GM12878 (cell line): ENCODE results near the gene PKD1. TPM values are rescaled to one million over a fixed set of nuclear protein-coding genes. Genes with fewer than 3 reads are reported as not detected.

ENCODE experiments used
- ATAC-seq: fragments of 200-7000 bp; cut with Tn5 transposase; 3 replicates; pipeline ENCODE4 v1.9.1; 2020; ENCODE audit warnings: mild to moderate bottlenecking, moderate library complexity
- BruUV-seq: library from RNA; stranded (reverse); fragments of 400-500 nt; replicated peaks from 2 replicates; lab custom pipeline; 2021; lab: Mats Ljungman, UMichigan
- CTCF ChIA-PET: fragments of 300-600 bp; sonication (Branson Sonifier 250); formaldehyde crosslinking; extraction: SDS; loops from one replicate; lab custom pipeline; 2021; ENCODE audit warnings: inconsistent platforms; lab: Yijun Ruan, JAX
- POLR2A ChIA-PET: fragments of 350-600 bp; formaldehyde crosslinking; extraction: SDS; loops from one replicate; lab custom pipeline; 2021; ENCODE audit warnings: inconsistent platforms; lab: Charles Lee
- RAD21 ChIA-PET: fragments of 300-600 bp; sonication (Branson Sonifier 250); formaldehyde crosslinking; loops from one replicate; lab custom pipeline; 2023; ENCODE audit warnings: antibody characterized with exemption; ENCODE audit not compliant: unreplicated experiment; lab: Charles Lee
- SMC1A ChIA-PET: fragments of 300-600 bp; sonication (Branson Sonifier 250); formaldehyde crosslinking; loops from one replicate; lab custom pipeline; 2023; ENCODE audit not compliant: unreplicated experiment, uncharacterized antibody; lab: Charles Lee
- DNase-seq: peaks from one replicate; pipeline ENCODE4 v3.0.0-alpha.2; 2011; ENCODE audit warnings: low read depth, low spot score
- FAIRE-seq: peaks from 3 replicates; lab custom pipeline; 2011; peaks lifted over from hg19 to GRCh38; lab: Jason Lieb, UNC
- H2AFZ ChIP-seq: 2 replicates; pipeline ENCODE4 v1.6.0; 2011; ENCODE audit warnings: low read depth, low read length, control low read depth; ENCODE audit not compliant: control insufficient read depth
- H3K27ac ChIP-seq: 2 replicates; pipeline ENCODE4 v1.5.1; 2011; ENCODE audit warnings: control low read depth; ENCODE audit not compliant: control insufficient read depth, insufficient read depth
- H3K27me3 ChIP-seq, 2 experiments: replicated peaks in 1 of 2; 2 replicates each; pipeline versions ENCODE4 v1.6.0 to v1.6.1; 2011; ENCODE audit warnings: low read length in 1 of 2; ENCODE audit not compliant: control insufficient read depth in 2 of 2, insufficient read depth in 2 of 2
- H3K36me3 ChIP-seq, 2 experiments: 2 replicates each; pipeline ENCODE4 v1.5.1; 2011; ENCODE audit warnings: low read length in 1 of 2; ENCODE audit not compliant: control insufficient read depth in 2 of 2, insufficient read depth in 2 of 2
- H3K4me1 ChIP-seq: 2 replicates; pipeline ENCODE4 v1.6.1; 2011; ENCODE audit warnings: mild to moderate bottlenecking, low read length, moderate library complexity, mixed read lengths; ENCODE audit not compliant: control insufficient read depth, insufficient read depth
- H3K4me2 ChIP-seq: 2 replicates; pipeline ENCODE4 v1.6.0; 2011; ENCODE audit warnings: control low read depth; ENCODE audit not compliant: control insufficient read depth, insufficient read depth
- H3K4me3 ChIP-seq: fragments of 200-600 bp; sonication (generic); 2 replicates; pipeline ENCODE4 v1.5.1; 2016
- H3K79me2 ChIP-seq: 2 replicates; pipeline ENCODE4 v1.6.0; 2011; ENCODE audit warnings: low read length; ENCODE audit not compliant: control insufficient read depth, insufficient read depth
- H3K9ac ChIP-seq: 2 replicates; pipeline ENCODE4 v1.8.0; 2011; ENCODE audit warnings: low read length, control low read depth, mixed read lengths; ENCODE audit not compliant: control insufficient read depth, insufficient read depth
- H3K9me3 ChIP-seq: replicated peaks from 3 replicates; pipeline ENCODE4 v1.5.1; 2011; ENCODE audit warnings: mild to moderate bottlenecking, low read length; ENCODE audit not compliant: control insufficient read depth, insufficient read depth
- H4K20me1 ChIP-seq: 2 replicates; pipeline ENCODE4 v1.6.0; 2011; ENCODE audit not compliant: control insufficient read depth, insufficient read depth
- CBX5 ChIP-seq: sonication (generic); IDR thresholded peaks from 2 replicates; pipeline ENCODE4 v1.6.1; 2016; ENCODE audit warnings: low read depth, moderate library complexity, mild to moderate bottlenecking, inconsistent platforms
- E2F4 ChIP-seq: IDR thresholded peaks from 2 replicates; pipeline ENCODE4 v1.6.1; 2012; ENCODE audit warnings: low read depth, low read length, improper control_type of control experiment
- FOS ChIP-seq: IDR thresholded peaks from 3 replicates; pipeline ENCODE4 v1.6.1; 2011; ENCODE audit warnings: borderline replicate concordance; ENCODE audit not compliant: insufficient read length; ENCODE audit errors: extremely low read depth
- MYB ChIP-seq: fragments of 150-350 bp; IDR thresholded peaks from 2 replicates; pipeline ENCODE4 v1.6.1; 2014; ENCODE audit warnings: mild to moderate bottlenecking, low read depth, low read length, borderline replicate concordance
- NFYB ChIP-seq: IDR thresholded peaks from 2 replicates; pipeline ENCODE4 v1.6.1; 2011; ENCODE audit warnings: low read depth, mild to moderate bottlenecking, low read length, improper control_type of control experiment, moderate library complexity; ENCODE audit not compliant: insufficient read depth
- NR2C1 ChIP-seq: fragments of 450-650 bp; IDR thresholded peaks from 2 replicates; pipeline ENCODE4 v1.6.1; 2017; ENCODE audit warnings: antibody characterized with exemption, mild to moderate bottlenecking, moderate library complexity
- PML ChIP-seq: IDR thresholded peaks from 2 replicates; pipeline ENCODE4 v1.6.1; 2012; ENCODE audit warnings: low read length, inconsistent platforms
- POLR2A ChIP-seq: IDR thresholded peaks from 2 replicates; pipeline ENCODE4 v1.6.1; 2011; ENCODE audit warnings: low read depth, mild to moderate bottlenecking, low read length
- SMARCA5 ChIP-seq: fragments of 450-650 bp; IDR thresholded peaks from 2 replicates; pipeline ENCODE4 v1.6.1; 2017; ENCODE audit warnings: mild to moderate bottlenecking
- USF2 ChIP-seq: IDR thresholded peaks from 2 replicates; pipeline ENCODE4 v1.6.1; 2011; ENCODE audit warnings: low read depth, low read length, improper control_type of control experiment, borderline replicate concordance
- ZBTB33 ChIP-seq: fragments of 450-650 bp; IDR thresholded peaks from 2 replicates; pipeline ENCODE4 v1.6.1; 2017; ENCODE audit warnings: mild to moderate bottlenecking
- WGBS: methylation state at CpG from one replicate; pipeline ENCODE4 v1.1.6; 2016; ENCODE audit warnings: low lambda C conversion rate; ENCODE audit not compliant: insufficient replicate concordance, insufficient coverage; ENCODE audit errors: missing lambda C conversion rate; 5-methylcytosine and 5-hydroxymethylcytosine counted together
- in situ Hi-C: fragments of 300-500 bp; cut with MboI; formaldehyde crosslinking; loops from 9 replicates; pipeline ENCODE4 v1.14.3; 2018; ENCODE audit warnings: mixed read lengths
- intact Hi-C: fragments of 100-400 bp; cut with micrococcal nuclease; formaldehyde crosslinking; loops from one replicate; pipeline ENCODE4 v1.14.2; 2022; ENCODE audit not compliant: unreplicated experiment
- polyA plus RNA-seq, 11 experiments: library from polyadenylated mRNA; depleted of rRNA in 4 of 11; unstranded in 6 of 11; stranded (reverse) in 5 of 11; fragments of >200 nt; fragmentation: Nextera tagmentation in 4 of 11; fragmentation: Illumina TruSeq in 1 of 11; extraction: Ambion mirVana in 4 of 11; extraction: Trizol in 1 of 11; gene quantifications; 1 replicate in 1 of 11; 2 replicates in 10 of 11; pipeline versions ENCODE4 v1.2.1 to v1.2.3, GENCODE V29; 2011 to 2016; ENCODE audit warnings: inconsistent platforms in 2 of 11, missing spikeins in 2 of 11, low read depth in 1 of 11
- total RNA-seq, 4 experiments: library from RNA; depleted of rRNA in 3 of 4; stranded (reverse); fragments of >200 nt in 3 of 4; fragmentation: Illumina TruSeq in 1 of 4; extraction: Trizol in 1 of 4; gene quantifications; 2 replicates each; pipeline versions ENCODE4 v1.2.1 to v1.2.3, GENCODE V29; 2013 to 2021
- TF ChIP-seq, protein P1 (sequence below): IDR thresholded peaks from 2 replicates; pipeline ENCODE4 v1.6.1; 2012; ENCODE audit warnings: mild to moderate bottlenecking, low read depth, low read length
- TF ChIP-seq, protein P2 (sequence below): IDR thresholded peaks from 2 replicates; pipeline ENCODE4 v1.6.1; 2011; ENCODE audit warnings: low read depth, mild to moderate bottlenecking, low read length, moderate library complexity, borderline replicate concordance; ENCODE audit errors: extremely low read depth
- TF ChIP-seq, protein P3 (sequence below): IDR thresholded peaks from 2 replicates; pipeline ENCODE4 v1.6.1; 2011; ENCODE audit warnings: borderline replicate concordance, low read depth, mild to moderate bottlenecking, moderate library complexity, mixed read lengths, low read length; ENCODE audit not compliant: insufficient read depth; ENCODE audit errors: extremely low read length

PKD1 gene
- total and polyA plus RNA-seq, 10 of the 15 experiments (the other 5 are each of a cell fraction or from before 2014, with no cell fraction given), result 0.11 to 62.0 (median 6.1) TPM

GRCh38 chr16:2040787-2041522 lies 94.7 kb downstream of the PKD1 start:
- ChIA-PET SMC1A (no interaction called here), POLR2A (no interaction called here), RAD21 (no interaction called here), CTCF (interaction anchor here (0.6 kb wide), 1 partner anchor 100 kb away, joined by 3 read pairs; no protein-coding TSS in a partner anchor)
- Histone ChIP-seq H3K79me2 (no peaks in the 10 kb centered on the region), H2AFZ (no peak overlapping the region), H3K4me2 (no peak overlapping the region), H3K27ac (no peak overlapping the region), H4K20me1 (no peaks in the 10 kb centered on the region), H3K9ac (no peak overlapping the region), H3K4me3 (no peak overlapping the region), H3K4me1 (peaks cover 18% of the 10 kb centered on the region), H3K9me3 (no peaks in the 10 kb centered on the region), H3K36me3 (peaks cover 0 to 1% of the 10 kb centered on the region in 2 experiments; a peak in 2 of 4 replicates), H3K27me3 (no peaks in the 10 kb centered on the region)
- in situ Hi-C loops, result no loop called here
- BruUV-seq, result no TSS peak
- ATAC-seq, result no peak
- no peak for FAIRE-seq
- no peak for DNase-seq
- 79% methylated on average over 19 of the region's 20 CpGs for WGBS
- intact Hi-C loops, result no loop called here
- TF ChIP-seq ZBTB33 (no peak), MYB (no peak), USF2 (no peak), PML (no peak), E2F4 (no peak), CBX5 (no peak), SMARCA5 (no peak), NFYB (no peak), FOS (no peak), POLR2A (no peak), NR2C1 (no peak)
- TF ChIP-seq, protein P1, sequence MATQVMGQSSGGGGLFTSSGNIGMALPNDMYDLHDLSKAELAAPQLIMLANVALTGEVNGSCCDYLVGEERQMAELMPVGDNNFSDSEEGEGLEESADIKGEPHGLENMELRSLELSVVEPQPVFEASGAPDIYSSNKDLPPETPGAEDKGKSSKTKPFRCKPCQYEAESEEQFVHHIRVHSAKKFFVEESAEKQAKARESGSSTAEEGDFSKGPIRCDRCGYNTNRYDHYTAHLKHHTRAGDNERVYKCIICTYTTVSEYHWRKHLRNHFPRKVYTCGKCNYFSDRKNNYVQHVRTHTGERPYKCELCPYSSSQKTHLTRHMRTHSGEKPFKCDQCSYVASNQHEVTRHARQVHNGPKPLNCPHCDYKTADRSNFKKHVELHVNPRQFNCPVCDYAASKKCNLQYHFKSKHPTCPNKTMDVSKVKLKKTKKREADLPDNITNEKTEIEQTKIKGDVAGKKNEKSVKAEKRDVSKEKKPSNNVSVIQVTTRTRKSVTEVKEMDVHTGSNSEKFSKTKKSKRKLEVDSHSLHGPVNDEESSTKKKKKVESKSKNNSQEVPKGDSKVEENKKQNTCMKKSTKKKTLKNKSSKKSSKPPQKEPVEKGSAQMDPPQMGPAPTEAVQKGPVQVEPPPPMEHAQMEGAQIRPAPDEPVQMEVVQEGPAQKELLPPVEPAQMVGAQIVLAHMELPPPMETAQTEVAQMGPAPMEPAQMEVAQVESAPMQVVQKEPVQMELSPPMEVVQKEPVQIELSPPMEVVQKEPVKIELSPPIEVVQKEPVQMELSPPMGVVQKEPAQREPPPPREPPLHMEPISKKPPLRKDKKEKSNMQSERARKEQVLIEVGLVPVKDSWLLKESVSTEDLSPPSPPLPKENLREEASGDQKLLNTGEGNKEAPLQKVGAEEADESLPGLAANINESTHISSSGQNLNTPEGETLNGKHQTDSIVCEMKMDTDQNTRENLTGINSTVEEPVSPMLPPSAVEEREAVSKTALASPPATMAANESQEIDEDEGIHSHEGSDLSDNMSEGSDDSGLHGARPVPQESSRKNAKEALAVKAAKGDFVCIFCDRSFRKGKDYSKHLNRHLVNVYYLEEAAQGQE, result no peak
- TF ChIP-seq, protein P2, sequence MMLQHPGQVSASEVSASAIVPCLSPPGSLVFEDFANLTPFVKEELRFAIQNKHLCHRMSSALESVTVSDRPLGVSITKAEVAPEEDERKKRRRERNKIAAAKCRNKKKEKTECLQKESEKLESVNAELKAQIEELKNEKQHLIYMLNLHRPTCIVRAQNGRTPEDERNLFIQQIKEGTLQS, result no peak
- TF ChIP-seq, protein P3, sequence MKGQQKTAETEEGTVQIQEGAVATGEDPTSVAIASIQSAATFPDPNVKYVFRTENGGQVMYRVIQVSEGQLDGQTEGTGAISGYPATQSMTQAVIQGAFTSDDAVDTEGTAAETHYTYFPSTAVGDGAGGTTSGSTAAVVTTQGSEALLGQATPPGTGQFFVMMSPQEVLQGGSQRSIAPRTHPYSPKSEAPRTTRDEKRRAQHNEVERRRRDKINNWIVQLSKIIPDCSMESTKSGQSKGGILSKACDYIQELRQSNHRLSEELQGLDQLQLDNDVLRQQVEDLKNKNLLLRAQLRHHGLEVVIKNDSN, result no peak
